HG02642 (cell line): ENCODE results near the gene SLC9A5.

Source experiments
- ATAC-seq: cut with Tn5 transposase; IDR thresholded peaks from one replicate; pipeline ENCODE4 v1.9.1; 2021; ENCODE audit warnings: mild to moderate bottlenecking; ENCODE audit not compliant: unreplicated experiment, poor library complexity

Gene SLC9A5

DNA sequence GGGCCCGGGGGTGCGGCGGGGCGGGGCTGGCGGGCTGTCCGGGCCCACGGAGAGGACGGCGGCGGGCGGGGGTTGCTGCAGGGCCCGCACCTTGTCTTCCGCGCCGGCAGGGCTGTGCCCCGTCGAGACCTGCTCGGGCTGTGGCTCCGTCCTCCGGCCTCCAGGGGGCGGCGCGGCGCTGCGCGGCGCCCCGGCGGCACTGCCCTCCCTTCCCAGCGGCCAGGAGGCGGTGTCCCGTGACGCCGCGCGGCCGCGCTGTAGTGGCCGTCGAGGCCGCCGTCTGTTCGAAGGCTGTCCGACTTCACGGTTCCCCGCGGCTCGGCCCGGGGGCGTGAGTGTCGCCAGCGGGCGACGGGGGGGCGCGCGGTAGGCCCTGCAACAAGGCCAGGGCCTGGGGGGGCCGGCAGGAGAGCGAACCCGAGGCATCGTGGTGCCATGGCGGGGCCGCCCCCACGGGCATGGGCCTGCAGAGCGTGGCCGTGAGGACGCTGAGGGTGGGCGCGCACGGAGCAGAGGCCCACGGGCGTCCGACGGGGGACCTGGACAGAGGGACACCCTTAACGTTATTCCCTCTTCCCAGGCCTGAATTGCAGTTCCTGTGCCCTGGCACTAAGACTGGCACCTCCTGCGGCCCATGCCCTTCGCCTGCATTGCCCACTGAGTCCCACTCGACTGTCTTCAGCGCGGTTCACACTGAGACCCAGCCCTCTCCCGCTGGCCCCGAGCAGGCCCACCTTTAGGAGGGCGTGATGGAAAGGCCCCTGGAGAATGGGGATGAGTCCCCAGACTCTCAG is 30.7 kb downstream of the SLC9A5 start, which contains the start of gene PLEKHG4:
Gene PLEKHG4 (plus strand): TSS at position 237 of the 794 bp plus-strand sequence. CDS start 513 bp downstream, at position 750.
- peak; percentile 74 for ATAC-seq

DNA sequence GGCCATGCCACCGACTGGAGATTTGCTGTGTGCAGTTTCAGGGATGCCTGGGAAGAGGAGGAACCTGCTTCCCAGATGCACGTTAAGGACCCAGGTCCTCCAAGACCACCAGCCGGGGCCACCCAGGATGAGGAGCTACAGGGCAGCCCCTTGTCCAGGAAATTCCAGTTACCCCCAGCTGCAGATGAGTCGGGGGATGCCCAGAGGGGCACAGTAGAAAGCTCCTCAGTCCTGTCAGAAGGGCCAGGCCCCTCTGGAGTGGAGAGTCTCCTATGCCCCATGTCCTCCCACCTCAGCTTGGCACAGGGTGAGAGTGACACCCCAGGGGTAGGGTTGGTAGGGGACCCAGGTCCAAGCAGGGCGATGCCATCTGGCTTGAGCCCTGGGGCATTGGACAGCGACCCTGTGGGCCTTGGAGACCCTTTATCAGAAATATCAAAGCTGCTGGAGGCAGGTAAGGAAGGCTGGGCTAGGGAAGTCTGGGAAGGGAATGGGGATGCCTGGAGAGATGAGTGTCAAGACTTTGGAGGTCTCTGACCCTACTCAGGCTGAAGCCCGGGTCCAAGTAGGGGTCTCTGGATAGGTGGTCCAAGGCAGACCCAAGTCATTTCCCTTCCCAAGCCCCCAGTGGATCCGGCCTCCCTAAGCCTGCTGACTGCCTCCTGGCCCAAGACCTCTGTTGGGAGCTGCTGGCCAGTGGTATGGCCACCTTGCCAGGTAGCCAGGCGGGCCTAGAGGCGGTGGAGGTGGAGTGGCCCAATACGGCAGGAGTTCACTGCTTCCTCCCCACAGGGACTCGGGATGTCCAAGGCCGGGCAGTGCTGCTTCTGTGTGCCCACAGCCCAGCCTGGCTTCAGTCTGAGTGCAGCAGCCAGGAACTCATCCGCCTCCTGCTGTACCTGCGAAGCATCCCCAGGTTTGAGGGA is 31.6 kb downstream of the SLC9A5 start:
- ATAC-seq = no peak

DNA sequence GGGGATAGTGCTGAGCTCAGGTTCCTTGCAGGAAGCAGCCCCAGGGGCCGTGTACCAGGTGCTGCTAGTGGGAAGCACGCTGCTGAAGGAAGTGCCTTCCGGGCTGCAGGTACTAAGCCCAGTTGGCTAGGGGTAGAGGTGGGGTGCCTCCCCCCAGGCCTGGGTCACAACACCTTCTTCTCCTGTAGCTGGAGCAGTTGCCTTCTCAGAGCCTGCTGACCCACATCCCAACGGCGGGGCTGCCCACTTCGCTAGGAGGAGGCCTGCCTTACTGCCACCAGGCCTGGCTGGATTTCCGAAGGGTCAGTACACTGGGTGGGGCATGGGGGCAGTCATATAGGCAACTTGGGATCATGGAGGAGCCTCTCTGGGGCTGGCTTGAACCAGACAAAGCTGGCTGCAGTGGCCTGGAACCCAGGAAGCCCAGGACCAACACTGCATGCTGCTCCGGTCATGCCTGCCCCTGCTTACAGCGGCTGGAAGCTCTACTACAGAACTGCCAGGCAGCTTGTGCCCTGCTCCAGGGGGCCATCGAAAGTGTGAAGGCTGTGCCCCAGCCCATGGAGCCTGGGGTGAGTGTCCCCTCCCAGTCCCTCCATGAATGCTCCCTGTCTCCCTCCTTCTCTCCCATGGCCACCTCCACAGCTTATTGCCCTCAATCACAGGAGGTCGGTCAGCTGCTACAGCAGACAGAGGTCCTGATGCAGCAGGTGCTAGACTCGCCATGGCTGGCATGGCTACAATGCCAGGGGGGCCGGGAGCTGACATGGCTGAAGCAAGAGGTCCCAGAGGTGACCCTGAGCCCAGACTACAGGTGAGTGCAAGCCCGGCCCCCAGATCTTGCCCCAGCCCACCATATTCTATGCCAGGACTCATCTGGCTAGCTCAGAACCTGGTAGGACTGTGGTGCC is 33.0 kb downstream of the SLC9A5 start:
- no peak for ATAC-seq

DNA sequence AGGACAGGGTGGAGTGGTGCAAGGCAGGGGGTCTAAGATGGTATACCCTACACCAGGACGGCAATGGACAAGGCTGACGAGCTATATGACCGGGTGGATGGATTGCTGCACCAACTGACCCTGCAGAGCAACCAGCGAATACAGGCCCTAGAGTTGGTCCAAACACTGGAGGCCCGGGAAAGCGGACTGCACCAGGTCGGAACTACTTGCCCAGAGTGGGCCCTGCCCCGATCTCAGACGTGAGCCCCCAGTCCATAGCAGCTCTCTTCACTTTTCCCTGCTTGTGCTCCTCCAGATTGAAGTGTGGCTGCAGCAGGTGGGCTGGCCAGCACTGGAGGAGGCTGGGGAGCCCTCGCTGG is 33.6 kb downstream of the SLC9A5 start:
- no peak for ATAC-seq

GRCh38 chr16:67283039-67283825 is 34.5 kb downstream of the SLC9A5 start:
- no peak for ATAC-seq

DNA sequence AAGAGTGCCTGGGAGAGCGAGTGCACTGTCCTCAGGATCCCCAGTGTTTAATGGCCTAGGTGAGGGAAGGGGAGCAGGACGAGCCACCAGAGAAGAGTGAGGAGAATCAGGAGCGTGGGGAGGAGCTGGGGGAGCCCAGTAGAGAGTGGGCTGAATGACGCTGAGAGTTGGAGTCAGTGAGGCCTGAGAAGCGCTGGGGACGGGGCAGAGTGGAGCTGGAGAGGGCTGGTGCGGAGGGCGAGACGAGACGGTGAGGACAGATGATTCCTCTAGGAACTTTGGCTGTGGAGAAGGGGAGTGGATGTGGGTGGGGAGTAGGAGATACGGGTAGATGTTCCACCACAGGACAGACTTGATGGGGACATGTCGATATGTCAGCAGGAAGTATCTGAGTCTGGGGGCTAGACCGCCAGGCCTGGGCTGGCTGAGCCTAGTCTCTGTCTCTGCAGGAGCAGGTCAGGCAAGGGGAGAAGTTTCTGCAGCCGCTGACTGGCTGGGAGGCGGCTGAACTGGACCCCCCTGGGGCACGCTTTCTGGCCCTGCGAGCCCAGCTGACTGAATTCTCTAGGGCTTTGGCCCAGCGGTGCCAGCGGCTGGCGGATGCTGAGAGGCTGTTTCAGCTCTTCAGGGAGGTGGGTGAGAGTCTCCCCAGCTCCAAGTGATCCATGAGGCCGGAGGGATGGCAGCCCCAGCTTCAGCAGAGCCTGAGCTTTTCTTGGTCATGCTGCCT is 35.2 kb downstream of the SLC9A5 start:
- no peak for ATAC-seq

- ATAC-seq = no peak
Observed at GRCh38 chr16:67284699-67285646, 36.2 kb downstream of the SLC9A5 start.

GRCh38 chr16:67286441-67287235 is 37.9 kb downstream of the SLC9A5 start:
- ATAC-seq = no peak

GRCh38 chr16:67287960-67288359 is 39.2 kb downstream of the SLC9A5 start:
- no peak for ATAC-seq

DNA sequence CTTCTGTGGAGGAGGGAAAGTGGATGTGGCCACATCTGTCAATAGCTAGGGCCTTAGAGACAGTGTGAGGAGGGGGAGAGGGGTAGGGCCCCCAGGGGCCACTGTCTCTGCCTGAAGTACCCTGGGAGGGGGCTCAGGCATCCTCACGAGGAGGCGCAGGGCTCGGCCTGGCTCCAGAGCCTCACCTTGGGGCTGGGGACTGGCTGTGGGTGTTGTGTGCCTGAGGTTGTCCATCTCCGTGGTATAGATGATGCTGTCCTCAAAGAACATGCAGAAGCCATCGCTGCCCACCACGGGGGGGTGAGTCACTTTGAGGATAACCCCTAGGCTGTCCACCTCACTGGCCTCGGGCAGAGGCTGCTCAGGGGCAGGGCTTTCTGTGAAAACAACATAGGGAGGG is 42.7 kb downstream of the SLC9A5 start:
- ATAC-seq = no peak

DNA sequence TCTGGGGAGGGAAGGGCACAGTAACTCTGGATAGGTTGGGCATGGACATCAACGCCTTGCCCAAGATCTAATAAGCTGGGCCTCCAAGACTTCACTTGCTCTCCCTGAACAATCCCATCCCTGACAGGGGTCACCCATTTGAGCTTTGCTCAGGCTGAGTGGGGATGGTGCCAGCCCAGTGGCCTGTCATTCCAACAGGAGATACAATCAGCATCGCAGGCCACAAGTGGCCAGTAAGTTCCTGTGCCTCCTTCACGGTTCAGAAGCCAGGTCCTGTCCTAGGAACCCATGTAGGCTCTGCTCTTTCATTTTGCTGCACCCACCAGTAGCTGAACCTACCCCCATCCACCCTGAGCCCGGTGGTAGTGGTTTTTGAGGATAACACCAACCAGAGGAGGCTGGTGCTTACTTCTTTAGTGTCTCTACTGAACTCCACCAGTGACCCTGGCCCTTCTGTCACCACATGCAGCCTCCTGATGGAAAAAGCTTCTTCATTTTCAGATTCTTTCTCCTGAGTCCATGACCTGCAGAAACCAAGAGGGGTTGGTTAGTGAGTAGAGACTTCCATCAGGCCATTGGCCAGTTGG is 45.5 kb downstream of the SLC9A5 start:
- ATAC-seq = no peak

GRCh38 chr16:67294938-67295361 is 46.2 kb downstream of the SLC9A5 start:
- no peak for ATAC-seq

- ATAC-seq = no peak
Observed at GRCh38 chr16:67296420-67296819, 47.6 kb downstream of the SLC9A5 start.

GRCh38 chr16:67298277-67298676 is 49.5 kb downstream of the SLC9A5 start:
- ATAC-seq = no peak

DNA sequence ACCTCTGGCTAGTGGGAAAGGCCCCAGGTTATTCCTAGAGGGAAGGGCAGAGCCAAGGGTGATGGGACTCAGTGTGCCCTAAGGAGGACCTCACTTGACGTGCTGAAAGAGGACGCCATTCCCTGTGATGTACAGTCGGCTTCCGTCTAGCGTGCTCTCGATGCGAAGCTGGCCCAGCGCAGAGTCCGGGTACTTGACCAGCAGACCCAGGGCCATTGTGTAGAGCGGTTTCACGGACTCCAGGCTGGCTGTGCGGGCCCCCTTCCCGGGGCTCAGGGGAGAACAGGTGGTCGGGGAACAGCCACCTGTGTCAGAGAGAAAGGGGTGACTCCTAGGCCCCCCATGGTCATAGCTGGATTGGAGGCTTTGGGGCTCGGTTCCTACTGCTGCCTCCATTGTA is 50.5 kb downstream of the SLC9A5 start:
- ATAC-seq = no peak

DNA sequence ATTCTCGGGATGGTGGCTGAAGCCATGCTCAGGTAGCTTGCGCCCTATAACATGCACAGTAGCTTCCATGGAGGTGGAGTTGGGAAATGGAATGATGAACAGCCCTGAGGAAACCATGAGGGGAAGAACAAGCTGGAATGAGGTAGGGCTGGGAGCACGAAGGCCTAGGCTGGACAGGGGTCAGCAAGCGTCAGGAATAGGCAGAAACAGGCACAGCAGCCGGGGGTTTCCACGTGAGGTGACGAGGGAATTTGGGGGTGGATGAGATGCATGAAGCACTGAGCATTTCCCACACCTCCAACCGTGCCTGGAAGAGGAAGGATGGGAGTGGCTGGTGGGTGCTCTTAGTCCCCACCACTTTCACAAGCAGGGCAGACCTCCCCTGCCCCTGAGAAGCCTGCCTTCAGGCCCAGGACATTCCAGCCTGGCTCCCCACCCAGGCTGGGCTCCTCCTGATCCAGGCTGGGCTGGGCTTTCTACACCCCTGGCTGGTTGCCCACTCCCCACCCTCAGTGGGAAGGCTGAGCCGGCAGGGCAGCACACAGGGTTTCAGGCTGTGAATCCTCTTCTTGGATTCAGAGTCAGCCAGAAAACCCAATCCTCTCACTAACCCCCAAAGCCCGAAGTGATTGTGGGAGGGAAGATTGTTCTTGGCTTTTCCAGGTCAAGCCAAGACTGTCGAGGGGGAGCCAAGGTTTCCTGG is 52.5 kb downstream of the SLC9A5 start:
- no peak for ATAC-seq
